Astrocyte (in vitro differentiated cells and primary cell): ENCODE measurements around the gene C13orf46.

Source experiments
- EZH2 ChIP-seq: IDR thresholded peaks from 2 replicates; pipeline ENCODE4 v1.6.1; 2012; ENCODE audit warnings: mild to moderate bottlenecking, low read length, inconsistent platforms; ENCODE audit not compliant: insufficient read depth
- TF ChIP-seq, protein P1 (sequence below): IDR thresholded peaks from 2 replicates; pipeline ENCODE4 v1.5.1; 2011; ENCODE audit warnings: low read depth, mild to moderate bottlenecking, inconsistent platforms, low read length, moderate library complexity; ENCODE audit not compliant: insufficient read depth

GRCh38 chr13:113917096-113917495 is 56.8 kb downstream of the C13orf46 start:
- TF ChIP-seq, protein P1, sequence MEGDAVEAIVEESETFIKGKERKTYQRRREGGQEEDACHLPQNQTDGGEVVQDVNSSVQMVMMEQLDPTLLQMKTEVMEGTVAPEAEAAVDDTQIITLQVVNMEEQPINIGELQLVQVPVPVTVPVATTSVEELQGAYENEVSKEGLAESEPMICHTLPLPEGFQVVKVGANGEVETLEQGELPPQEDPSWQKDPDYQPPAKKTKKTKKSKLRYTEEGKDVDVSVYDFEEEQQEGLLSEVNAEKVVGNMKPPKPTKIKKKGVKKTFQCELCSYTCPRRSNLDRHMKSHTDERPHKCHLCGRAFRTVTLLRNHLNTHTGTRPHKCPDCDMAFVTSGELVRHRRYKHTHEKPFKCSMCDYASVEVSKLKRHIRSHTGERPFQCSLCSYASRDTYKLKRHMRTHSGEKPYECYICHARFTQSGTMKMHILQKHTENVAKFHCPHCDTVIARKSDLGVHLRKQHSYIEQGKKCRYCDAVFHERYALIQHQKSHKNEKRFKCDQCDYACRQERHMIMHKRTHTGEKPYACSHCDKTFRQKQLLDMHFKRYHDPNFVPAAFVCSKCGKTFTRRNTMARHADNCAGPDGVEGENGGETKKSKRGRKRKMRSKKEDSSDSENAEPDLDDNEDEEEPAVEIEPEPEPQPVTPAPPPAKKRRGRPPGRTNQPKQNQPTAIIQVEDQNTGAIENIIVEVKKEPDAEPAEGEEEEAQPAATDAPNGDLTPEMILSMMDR, result no peak
- TF ChIP-seq EZH2, result no peak
